Fibroblast of gingiva (primary cell): ENCODE data around the gene PTAFR.

Experiments
- DNase-seq: peaks from one replicate; pipeline ENCODE4 v3.0.0-alpha.2; 2011; ENCODE audit warnings: low read depth

Gene PTAFR, protein sequence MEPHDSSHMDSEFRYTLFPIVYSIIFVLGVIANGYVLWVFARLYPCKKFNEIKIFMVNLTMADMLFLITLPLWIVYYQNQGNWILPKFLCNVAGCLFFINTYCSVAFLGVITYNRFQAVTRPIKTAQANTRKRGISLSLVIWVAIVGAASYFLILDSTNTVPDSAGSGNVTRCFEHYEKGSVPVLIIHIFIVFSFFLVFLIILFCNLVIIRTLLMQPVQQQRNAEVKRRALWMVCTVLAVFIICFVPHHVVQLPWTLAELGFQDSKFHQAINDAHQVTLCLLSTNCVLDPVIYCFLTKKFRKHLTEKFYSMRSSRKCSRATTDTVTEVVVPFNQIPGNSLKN

DNA sequence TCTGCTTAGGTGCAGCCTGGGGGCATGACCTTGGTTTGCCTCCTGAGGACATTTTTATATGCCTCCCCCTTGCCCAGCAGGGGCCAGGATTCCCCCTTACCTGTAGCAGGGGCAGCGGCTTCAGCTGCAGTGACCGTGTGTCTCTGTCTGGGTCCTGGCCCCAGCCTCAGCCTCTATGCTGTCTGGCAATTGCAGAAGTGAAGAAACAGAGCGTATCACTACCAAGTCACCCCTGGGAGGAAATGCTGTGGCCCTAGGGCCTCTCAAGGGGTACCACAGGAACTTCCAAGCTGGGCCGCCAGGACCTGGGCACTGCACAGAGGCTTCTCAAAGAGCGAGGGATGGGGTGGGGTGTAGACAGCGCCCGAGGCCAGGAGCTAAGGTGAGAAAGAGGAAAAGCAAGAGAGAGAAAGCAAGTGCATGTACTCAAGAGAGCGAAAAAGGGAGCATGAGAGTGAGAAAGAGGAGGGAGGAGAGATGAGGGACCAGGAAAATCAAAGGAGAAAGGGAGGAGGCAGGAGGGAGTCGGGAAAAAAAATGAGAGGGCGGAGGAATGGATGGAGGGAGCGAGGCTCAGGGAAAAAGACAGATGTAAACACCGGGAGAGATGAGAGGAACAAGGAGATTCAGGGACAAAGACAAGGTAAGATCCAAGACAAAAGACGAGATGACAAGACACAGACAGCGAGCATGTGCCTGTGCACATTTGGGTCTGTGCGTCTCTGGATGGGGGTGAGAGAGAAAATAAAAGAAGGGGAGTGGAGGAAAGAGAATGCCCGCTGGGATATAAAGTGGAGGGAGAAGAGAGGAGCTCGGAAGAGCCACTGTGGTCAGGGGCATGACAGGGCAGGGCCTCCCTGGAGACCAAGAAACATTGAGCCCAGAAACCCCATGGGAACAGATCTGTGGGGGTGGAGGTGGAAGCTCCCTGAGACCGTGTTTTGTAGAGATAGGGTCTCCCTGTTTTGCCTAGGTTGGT is at the start of gene PTAFR:
TSS of gene PTAFR (minus strand) at position 199 of the 979 bp plus-strand sequence. CDS start 25,669 bp downstream, outside the sequence.
- no peak for DNase-seq

DNA sequence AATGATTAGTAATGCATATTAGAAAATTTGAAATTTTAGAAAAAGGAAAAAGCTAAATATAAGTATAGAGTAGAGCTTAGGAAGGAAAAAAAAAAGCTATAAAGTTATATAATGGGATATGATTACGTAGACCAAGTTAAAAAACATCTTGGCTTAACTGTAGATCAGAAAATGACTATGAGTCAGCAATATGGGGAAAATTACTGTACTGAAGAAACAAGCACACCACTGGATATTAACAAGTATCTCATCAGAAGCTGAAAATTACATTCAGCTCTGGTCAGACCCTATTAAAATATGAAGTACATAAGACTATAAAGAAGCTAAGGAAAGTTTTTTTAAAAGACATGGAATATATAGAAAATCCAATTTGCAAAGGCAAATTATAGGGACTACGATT is 36.8 kb upstream of the PTAFR start:
- DNase-seq = no peak

DNA sequence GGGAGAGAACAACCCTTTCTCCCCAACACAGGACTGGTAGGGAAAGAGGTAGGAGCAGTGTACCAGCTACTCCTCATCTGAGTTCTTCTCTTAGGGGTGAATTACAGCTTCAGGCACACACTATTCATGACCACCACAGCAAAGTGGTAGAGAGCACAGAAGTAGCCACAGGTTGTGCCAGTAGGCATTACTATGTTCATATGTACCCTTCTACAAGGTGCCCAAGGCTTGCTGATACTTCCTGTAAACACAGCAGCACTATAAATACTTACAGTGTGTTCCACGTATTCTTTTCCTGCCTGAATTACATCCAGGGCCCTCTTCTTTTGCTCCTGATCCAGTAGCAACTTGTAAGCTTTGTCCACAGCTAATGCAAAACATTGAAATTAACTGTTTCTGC is 33.2 kb upstream of the PTAFR start:
- DNase-seq = no peak

DNA sequence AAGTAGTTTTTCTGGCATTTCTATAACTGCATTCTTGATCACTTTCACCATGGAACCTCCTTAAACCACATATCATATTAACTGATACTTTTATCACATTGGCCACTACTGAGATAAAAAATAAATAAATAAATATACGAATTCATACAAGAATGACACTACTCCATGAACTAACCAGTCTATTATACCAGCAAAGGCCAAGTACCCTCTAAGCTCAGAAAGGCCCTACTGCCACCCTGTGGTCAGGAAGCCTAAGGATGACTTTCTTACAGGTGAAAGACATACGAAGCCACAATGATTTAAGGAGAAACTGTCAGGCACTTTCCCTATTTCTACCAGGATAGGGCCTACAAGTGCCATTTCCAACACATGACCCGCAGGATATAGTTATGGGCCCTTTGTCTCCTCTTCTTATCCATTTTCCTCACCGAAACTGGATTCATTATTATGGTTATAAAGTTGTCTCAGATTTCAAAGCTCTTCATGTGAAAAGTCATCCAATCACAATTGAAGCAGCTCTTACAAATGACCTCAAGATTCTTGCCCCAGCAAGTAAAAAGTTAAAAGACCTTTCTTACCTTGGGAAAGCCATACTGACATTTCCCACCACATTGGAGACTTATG is 32.4 kb upstream of the PTAFR start:
- DNase-seq = peak; percentile 55

DNA sequence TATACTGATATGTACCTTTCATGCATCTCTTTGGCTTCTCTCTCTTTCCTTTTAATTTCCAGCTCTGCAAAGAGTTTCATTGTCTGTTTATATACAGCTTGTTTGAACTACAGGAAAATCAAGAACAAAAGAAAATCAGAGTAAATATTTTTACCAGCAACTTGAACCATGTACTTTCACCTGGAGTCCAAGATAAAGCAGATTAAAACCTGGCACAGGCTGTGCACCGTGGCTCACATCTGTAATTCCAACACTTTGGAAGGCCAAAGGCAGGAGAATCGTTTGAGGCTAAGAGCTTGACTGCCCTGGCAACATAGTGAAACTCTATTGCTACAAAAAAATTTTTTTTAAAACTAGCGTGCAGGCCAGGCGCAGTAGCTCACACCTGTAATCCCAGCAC is 28.8 kb upstream of the PTAFR start:
- DNase-seq = no peak

DNA sequence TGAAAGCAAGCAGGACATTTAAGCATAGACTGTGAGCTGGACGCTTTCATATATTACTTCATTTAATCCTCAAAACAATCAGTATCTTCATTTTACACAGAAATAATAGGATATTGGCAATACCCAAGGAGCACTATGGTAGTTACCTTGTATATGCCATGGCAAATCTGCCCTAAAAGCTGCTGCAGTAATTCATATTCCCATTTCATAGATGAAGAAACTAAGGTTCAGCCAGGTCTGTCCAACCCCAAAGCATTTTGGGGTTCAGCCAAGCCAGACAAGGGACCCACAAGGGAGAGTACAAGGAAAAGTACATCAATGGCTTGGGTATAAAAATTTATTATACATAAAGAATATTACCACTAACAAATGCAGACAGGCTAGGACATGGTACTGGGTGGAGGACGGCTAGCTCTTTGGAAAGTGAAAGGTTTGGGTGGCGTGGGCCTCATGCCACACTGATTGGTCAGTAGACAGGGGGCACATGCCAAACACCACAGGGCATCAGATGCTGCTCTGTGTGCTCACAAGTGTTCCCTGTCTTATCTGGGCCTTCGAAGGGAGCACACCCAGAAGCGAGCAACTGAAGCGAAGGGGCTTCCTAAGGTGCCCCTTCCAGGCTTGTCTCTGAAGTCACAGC is 23.9 kb upstream of the PTAFR start:
- no peak for DNase-seq

DNA sequence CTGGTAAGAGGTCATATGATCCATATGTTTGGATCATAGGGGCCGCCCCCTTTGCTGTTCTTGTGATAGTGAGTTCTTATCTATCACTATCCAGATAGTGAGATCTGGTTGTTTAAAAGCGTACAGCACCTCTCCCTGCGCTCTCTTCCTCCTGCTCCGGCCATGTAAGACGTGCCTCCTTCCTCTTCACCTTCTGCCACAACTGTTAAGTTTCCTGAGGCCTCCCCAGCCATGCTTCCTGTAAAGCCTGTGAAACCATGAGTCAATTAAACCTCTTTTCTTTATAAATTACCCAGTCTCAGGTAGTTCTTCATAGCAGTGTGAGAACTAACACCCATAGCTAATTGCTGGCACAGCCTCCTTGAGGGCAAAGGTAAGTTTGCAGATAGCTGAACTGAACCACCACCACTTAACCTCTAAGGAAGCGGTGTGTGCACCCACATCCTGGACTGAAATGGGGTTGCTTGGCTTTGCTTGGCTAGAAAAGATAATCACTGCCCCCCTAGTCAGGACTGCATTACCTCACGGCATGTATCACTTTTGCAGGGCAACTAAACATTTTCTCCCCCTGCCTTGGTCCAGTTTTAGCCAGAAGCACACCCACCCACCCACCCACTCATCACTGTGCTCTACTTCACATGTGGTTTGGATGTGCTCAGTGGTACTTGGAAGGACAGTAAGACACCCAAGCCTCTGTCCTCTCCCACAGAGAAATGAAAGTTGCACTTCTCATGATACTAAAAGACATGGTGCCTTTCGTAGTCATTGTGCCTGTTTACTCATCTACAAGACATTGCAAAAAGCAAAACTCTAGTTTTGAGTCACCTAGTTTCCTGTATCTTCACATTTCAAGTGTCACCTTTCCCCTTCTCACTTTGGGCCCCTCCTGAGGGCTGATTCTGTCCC is 23.1 kb upstream of the PTAFR start:
- no peak for DNase-seq

DNA sequence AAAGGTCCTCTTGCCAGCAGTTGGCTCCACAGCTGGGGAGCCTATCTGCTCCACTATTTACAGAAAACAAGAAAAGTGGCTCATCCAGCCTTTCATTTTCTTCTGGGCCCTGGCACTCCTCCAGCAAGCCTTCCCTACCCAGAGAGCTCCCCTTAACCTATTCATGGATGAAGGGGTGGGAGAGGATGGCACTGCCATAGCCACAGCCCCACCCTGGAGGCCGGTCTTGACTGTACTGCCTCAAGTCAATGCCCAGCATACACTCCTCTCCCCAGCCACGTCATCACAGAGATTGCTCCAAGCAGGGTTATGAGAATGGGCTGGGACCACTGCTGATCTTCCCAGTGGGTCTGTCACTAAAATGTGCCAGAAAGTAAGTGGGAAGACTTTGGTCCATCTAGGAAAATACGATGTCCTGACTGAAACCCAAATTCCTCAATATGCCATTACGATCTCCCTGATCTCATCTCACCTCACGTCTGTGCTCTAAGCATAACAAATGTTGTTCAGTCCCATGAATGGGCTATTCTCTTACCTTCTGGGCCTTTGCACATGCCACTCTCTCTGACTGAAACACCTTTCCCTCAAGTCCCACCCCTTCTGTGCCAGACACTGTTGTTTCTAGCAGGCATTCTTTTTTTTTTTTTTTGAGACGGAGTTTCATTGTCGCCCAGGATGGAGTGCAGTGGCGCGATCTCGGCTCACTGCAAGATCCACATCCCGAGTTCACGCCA is 21.4 kb upstream of the PTAFR start:
- DNase-seq = no peak

DNA sequence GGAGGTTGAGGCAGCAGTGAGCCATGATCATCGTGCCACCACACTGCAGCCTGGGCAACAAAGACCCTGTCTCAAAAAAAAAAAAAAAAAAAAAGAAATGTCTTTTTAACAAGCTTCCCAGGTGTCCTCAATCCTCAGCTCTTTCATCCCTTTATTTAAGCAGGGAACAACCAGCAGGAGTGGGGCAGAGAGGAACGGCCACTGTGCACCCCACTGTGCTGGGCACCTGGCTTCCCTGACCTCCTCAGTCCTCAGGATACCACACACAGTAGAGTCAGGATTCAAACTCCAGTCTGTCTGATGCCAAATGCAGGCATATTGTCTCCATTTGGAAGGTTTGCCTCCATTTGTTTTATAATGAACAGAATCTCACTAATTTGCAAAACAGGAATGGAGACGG is 19.8 kb upstream of the PTAFR start:
- DNase-seq = no peak

DNA sequence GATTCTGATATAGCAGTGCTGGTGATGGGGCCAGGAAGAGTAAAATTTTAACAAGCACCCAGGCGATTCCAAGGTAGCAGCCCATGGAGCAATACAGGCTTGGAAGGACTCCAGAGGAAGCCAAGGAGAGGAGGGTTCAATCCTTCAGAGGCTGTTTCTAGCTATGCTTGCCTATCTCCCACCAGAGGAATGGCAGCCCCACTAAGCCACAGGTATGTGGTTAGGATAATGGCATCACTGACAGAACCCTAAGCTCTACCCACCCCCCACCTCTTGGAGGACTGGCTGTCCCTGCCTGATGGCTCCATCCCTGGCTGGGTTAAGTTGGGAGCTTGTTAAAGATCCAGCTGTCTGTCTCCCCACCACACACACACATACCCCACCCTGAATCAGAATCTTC is 19.3 kb upstream of the PTAFR start:
- no peak for DNase-seq

DNA sequence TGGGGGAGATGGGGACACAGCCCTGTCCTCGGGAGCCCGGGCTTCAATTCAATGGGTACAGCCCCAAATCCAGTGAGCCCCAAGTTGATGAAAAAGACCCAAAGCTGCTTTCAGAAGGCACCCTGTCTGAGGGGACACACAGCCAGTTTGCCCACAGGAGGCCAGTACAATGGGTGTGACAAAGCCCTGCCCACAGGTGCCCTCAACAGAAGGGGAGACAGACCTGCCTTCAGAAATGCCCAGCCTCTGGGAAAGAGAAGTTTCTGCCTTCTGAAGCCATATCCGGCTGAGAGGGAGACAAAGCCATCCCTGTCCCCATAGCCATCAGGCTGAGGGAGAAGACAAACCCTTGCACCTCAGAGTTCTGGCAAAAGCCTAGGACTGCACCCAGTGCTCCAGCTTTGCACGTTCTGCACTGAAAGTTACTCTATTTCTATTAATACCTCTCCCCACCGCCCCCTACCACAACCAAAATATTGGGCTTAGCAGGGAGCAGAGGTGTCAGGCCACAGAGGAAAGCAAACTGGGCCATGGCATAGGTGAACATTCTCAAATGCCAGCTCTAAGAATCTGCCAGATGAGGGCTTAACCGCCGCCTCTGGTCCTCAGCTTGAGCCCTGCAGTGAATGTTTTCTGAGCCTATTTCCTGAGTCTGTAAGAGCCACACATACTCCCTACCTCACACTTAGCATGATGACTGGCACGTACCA is 18.0 kb upstream of the PTAFR start:
- DNase-seq = no peak

DNA sequence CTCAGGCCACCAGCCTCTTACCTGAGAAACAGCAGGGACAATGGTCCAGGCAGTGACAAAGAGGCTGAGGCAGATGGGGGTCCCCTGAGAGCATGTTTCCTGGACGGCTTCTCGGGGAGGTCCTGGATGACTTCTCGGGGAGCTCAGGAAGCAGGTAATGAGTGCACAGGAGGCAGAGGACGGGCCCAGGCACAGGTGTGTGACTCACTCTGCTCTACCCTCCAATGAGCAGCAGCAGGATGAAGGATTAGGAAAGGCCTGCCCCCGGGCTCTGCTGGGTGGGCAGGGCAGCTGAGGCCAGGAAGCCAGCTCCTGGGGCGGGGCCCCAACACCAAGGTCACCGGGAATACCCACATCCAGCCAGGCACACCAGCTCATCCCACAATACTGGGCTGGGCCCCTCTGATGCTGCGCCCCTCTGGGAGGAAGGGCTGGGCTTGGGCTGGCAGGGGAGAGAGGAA is 17.2 kb upstream of the PTAFR start:
- no peak for DNase-seq

DNA sequence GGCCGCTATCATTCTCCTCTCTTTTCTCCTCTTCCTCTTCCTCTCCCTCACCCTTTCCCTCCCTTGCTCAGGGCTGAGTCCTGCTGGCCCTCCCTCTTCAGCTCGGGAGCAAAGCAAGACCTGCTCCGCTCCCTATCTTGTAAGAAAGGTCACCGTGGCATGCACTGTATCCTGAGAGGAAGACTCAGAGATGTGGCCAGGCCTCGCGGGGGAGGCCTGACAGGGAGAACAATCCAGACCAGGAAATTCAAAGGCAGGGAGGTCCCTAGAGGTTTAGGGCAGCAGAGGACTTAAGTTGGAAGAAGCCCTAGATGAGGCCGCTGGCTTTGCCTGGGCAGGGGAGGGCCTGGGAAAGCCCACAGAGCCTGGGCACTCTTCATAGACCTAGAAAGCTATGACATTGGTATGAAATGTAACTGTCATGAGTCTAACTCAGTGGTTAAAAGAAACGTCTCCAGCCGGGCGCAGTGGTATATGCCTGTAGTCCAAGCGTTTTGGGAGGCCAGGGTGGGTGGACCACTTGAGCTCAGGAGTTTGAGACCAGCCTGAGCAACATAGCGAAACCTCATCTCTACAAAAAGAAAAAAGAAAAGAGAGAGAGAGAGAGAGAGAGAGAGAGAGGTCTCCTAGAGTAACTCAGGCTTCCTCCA is 14.6 kb upstream of the PTAFR start:
- no peak for DNase-seq

DNA sequence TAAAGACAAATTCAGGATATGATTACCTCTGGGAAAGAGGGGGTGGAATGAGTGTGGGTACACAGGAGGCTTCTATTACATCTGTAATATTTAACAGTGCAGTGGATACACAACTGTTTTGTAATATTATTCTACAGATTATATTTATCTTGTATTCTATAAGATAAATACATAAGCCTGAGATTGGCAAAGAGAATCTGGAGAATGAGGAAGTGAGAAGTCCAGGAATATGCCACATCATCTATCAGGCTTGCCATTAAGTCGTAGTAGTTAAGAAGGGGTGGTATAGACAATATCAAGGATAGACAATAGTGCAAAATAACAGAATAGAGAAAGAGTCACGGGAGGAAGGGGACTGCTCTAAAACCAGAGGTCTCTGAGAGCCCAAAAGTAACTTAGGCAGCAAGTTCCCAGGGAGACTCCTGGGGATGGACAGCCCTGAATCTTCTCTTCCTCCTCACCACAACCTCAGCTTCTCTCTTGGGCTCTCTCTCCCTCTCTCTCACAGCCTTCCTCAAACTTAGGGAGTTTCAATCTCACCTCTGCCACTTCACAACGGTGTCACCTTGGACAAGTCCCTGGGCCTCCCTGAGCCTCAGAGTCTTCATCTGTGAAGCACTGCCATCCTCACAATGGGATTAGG is 14.0 kb upstream of the PTAFR start:
- no peak for DNase-seq

DNA sequence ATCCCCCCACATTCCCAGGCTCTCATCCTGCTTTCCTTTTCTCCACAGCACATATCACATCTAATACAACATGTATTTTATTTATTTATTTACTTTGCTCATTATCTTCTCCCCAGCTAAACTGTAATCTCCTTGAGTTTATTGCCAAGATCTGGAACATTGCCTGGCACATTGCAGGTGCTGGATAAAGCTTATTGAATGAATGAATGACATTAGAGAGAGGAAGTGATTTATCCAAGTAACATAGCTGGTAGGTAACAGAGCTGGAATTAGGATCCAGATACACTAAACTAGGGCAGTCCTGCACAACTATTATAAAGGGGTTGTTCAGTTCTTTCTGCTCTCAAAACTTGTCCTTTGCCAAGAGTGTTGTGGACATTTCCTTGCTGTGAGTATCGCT is 8.6 kb upstream of the PTAFR start:
- DNase-seq = no peak

DNA sequence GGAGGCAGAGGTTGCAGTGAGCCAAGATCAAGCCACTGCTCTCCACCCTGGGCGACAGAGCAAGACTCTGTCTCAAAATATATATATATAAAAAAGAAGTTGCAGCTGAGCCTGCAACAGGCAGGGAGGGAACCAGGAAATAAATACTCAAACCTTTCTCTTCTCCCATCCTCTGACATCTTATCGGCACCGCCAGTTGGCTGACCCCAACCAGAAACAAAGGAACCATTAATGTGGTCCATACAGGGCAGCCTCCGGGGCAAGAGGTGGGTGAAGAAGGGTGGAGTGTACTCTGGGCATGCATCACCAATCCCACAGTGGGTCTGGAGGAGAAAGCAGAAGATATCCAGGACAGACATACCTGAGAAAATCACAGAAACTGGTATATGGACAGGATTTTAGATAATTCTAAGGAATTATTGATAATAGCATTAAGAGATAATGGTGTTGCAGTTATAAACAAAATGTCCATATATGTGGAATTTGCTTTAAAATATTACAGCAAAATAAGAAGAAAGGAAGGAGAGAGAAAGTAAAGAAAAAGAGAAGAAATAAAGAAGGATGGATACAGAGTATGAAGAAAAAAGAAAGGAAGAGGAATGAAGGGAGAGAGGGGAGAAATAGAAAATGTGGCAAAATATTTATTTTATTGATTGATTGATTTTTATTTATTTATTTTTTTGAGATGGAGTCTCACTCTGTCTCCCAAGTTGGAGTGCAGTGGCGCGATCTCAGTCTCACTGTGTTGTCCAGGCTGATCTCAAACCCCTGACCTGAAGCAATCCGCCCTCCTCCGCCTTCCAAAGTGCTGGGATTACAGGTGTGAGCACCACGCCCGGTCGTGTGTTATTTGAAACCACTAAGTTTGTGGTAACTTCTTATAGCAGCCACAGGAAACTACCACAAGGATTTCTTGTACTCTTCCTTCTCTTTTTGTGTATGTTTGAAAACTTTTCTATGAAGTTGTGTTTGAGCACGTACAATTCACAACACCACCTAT is 4.1 kb upstream of the PTAFR start:
- DNase-seq = no peak
